T-helper 17 cell (primary cell): Measurements from ENCODE around the gene SLC25A22. TPM values are rescaled to one million over a fixed set of nuclear protein-coding genes. Genes with fewer than 3 reads are reported as not detected.
A peak's percentile ranks its signal among the peaks of the same experiment; 100 is the strongest.

Experiments used
- ATAC-seq: fragments of 150-1000 bp; cut with Tn5 transposase; 2 replicates; pipeline ENCODE4 v1.10.0; 2021; ENCODE audit warnings: mild to moderate bottlenecking, moderate library complexity
- DNase-seq, 3 donors: peaks; one replicate each; pipeline versions ENCODE4 v3.0.0 to v3.0.0-alpha.2; 2020 to 2021
- H3K9me3 ChIP-seq: one replicate; pipeline ENCODE4 v1.7.0; 2013; ENCODE audit warnings: low read length, mild to moderate bottlenecking; ENCODE audit not compliant: control insufficient read depth, poor library complexity, severe bottlenecking
- H3K27ac Mint-ChIP-seq: one replicate; pipeline ENCODE4 v1.8.0; 2022; ENCODE audit warnings: mild to moderate bottlenecking, moderate library complexity, mixed read lengths
- H3K27me3 Mint-ChIP-seq: one replicate; pipeline ENCODE4 v1.8.0; 2022; ENCODE audit warnings: mixed read lengths
- H3K36me3 Mint-ChIP-seq: one replicate; pipeline ENCODE4 v1.8.0; 2022; ENCODE audit warnings: low read depth, mixed read lengths
- H3K4me1 Mint-ChIP-seq: one replicate; pipeline ENCODE4 v1.8.0; 2022; ENCODE audit warnings: mild to moderate bottlenecking, mixed read lengths
- H3K4me3 Mint-ChIP-seq: one replicate; pipeline ENCODE4 v1.8.0; 2022; ENCODE audit warnings: mild to moderate bottlenecking, moderate library complexity, mixed read lengths
- total RNA-seq, 4 donors: library from RNA in 2 of 4; stranded (reverse) in 2 of 4; gene quantifications; one replicate each; pipeline ENCODE4 v1.2.3 and lab custom pipeline; 2022 to 2026

Gene SLC25A22
- total RNA-seq, 2 donors from 2014 or later, result 16.4 to 20.3 TPM

DNA sequence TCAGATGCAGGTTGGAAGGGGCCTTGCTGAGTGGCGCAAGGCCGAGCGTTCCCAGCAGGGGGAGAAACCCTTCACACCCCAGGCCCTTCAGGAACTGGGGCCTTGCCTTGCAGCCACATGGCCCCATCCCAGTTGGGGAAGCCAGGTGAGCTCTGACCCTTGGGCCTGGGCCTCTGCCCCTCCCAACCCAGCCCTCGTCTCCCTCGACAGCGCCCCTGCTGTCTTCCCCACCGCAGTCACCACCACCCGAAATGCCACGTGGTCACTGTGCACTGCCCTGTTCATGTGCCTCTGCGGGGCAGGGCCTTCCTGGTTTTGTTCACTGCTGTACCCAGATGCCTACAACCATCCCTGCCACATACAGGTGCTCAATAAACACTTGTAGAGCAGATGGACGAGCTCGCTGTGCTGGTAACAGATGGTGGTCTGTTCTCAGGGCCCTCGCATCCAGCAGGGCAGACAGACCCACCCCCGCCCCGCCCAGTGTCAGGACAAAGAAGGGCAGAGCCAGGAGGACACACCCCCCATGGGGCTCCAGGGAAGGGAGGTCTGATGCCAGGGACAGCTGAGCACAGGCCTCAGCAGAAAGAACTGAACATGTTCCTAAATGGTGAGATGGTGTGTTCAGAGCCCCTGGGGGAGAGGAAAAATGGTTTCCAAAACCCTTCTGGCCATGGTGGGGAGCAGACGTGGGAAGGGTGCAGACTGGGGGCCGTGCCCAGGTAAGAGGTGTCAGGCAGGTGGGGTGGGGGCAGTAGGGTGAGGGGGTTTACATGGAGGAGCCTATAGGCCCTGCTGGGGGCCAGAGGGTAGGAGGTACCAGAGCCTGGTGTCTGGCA lies 40.6 kb upstream of the SLC25A22 start:
- Mint-ChIP-seq H3K4me3 (no peak overlapping the region), H3K27ac (no peak overlapping the region)
- no peak for ATAC-seq

DNA sequence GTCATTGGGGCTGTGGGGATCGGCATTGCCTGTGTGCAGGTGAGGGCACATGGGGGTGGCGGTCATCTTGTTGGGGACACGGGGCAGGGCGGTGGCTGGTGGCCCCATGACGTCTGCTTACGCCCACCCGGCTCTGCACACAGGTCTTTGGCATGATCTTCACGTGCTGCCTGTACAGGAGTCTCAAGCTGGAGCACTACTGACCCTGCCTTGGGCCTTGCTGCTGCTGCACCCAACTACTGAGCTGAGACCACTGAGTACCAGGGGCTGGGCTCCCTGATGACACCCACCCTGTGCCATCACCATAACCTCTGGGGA lies 39.9 kb upstream of the SLC25A22 start:
- Mint-ChIP-seq H3K4me3 (no peak overlapping the region), H3K4me1 (peaks cover 20% of the 10 kb centered on the region), H3K27ac (no peak overlapping the region), H3K36me3 (no peaks in the 10 kb centered on the region), H3K27me3 (no peaks in the 10 kb centered on the region)
- no peak for DNase-seq
- H3K9me3 ChIP-seq, result no peaks in the 10 kb centered on the region
- no peak for ATAC-seq

More for the DNA sequence above, 40.6 kb upstream of the SLC25A22 start:
- no peak for DNase-seq
- Mint-ChIP-seq H3K36me3 (no peaks in the 10 kb centered on the region), H3K27me3 (no peaks in the 10 kb centered on the region), H3K4me1 (peaks cover 24% of the 10 kb centered on the region)
- H3K9me3 ChIP-seq, result no peaks in the 10 kb centered on the region

GRCh38 chr11:837189-837989 lies 39.3 kb upstream of the SLC25A22 start:
- no peaks in the 10 kb centered on the region for H3K27me3 Mint-ChIP-seq
- no peaks in the 10 kb centered on the region for H3K36me3 Mint-ChIP-seq
- ATAC-seq, result no peak
- H3K4me3 Mint-ChIP-seq, result no peak overlapping the region
- H3K27ac Mint-ChIP-seq, result no peak overlapping the region
- no peaks in the 10 kb centered on the region for H3K9me3 ChIP-seq
- no peak for DNase-seq
- H3K4me1 Mint-ChIP-seq, result peaks cover 20% of the 10 kb centered on the region

GRCh38 chr11:836700-837099 lies 38.6 kb upstream of the SLC25A22 start:
- peaks cover 22% of the 10 kb centered on the region for H3K4me1 Mint-ChIP-seq
- H3K36me3 Mint-ChIP-seq, result no peaks in the 10 kb centered on the region
- H3K27ac Mint-ChIP-seq, result no peak overlapping the region
- ATAC-seq (no peak), DNase-seq (no peak)
- H3K4me3 Mint-ChIP-seq, result no peak overlapping the region
- H3K27me3 Mint-ChIP-seq, result no peaks in the 10 kb centered on the region
- no peaks in the 10 kb centered on the region for H3K9me3 ChIP-seq

GRCh38 chr11:836274-836673 lies 38.2 kb upstream of the SLC25A22 start:
- H3K27ac Mint-ChIP-seq, result no peak overlapping the region
- no peak for ATAC-seq
- peaks cover 22% of the 10 kb centered on the region for H3K4me1 Mint-ChIP-seq

DNA sequence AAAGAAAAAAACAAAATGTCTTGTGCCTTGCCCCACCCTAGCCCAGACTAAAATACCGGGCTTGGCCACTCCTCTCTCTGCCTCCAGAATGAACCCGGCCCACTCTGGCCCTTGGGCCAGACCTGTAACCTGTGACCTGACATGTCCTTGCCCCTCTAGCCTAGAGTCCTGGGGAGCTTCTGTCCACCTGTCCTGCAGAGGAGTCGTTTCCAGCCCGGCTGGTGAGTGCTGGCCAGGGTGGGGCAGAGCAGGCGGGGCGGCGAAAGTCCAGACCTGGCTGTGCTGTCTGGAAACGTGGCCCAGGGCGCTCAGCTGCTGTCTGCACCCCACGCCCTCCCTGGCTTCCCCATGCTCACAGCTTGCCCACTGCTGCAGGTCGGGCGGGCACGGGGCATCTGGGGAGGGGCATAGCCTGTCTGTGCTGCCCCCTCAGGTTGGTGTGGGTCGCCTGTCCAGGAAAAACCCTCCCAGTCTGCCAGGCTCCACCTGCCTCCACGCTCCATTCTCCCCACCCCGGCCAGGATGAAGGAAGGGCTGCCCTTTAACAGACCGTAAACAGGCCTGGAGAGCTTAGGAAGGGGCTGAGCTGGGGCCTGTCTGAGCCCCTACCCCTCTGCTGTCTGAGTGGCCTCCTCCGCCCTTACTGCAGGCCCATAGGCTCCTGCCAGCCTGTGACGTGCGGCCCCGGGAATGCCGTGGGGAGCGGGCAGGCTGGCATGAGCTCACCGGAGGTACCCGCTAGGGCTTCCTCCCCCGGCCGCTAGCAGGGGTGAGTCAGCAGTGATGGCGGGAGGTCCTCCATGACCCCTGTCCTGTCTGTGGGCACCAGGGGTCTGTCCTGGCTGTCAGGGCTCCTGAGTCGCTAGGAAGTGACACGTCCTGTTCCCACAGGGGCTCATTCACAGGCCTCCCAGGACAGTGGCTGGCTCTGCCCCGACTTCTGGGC lies 36.6 kb upstream of the SLC25A22 start:
- H3K36me3 Mint-ChIP-seq, result no peaks in the 10 kb centered on the region
- no peak for DNase-seq
- H3K4me3 Mint-ChIP-seq, result peak overlapping the region; percentile 81
- peaks cover 14% of the 10 kb centered on the region for H3K4me1 Mint-ChIP-seq
- H3K9me3 ChIP-seq, result no peaks in the 10 kb centered on the region
- ATAC-seq, result no peak
- H3K27me3 Mint-ChIP-seq, result peaks cover 2% of the 10 kb centered on the region
- H3K27ac Mint-ChIP-seq, result no peak overlapping the region

More at GRCh38 chr11:836274-836673, 38.2 kb upstream of the SLC25A22 start:
- H3K9me3 ChIP-seq, result no peaks in the 10 kb centered on the region
- no peak for DNase-seq
- Mint-ChIP-seq H3K4me3 (no peak overlapping the region), H3K27me3 (no peaks in the 10 kb centered on the region), H3K36me3 (no peaks in the 10 kb centered on the region)

DNA sequence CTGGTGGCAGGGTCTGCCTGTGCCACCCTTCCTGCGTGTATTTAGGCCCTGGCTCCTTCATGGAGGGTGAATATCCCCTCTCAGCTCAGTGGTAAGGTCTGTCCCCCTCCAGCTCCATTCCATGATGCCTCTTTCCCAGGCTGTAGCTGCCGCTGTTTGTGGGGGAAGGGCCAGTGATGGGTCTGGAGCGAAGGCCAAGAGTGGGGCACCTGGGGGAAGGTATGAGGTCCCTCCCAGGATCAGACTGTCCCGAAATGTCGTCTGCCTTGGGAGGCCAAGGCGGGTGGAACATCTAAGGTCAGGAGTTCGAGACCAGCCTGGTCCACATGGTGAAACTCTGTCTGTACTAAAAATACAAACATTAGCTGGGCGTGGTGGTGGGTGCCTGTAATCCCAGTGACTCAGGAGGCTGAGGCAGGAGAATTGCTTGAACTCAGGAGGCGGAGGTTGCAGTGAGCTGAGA lies 35.8 kb upstream of the SLC25A22 start:
- H3K4me1 Mint-ChIP-seq, result peaks cover 17% of the 10 kb centered on the region
- ATAC-seq, result no peak
- H3K27ac Mint-ChIP-seq, result no peak overlapping the region
- H3K36me3 Mint-ChIP-seq, result no peaks in the 10 kb centered on the region
- H3K9me3 ChIP-seq, result no peaks in the 10 kb centered on the region
- no peak for DNase-seq
- H3K27me3 Mint-ChIP-seq, result peaks cover 9% of the 10 kb centered on the region
- H3K4me3 Mint-ChIP-seq, result peak overlapping the region; percentile 81

DNA sequence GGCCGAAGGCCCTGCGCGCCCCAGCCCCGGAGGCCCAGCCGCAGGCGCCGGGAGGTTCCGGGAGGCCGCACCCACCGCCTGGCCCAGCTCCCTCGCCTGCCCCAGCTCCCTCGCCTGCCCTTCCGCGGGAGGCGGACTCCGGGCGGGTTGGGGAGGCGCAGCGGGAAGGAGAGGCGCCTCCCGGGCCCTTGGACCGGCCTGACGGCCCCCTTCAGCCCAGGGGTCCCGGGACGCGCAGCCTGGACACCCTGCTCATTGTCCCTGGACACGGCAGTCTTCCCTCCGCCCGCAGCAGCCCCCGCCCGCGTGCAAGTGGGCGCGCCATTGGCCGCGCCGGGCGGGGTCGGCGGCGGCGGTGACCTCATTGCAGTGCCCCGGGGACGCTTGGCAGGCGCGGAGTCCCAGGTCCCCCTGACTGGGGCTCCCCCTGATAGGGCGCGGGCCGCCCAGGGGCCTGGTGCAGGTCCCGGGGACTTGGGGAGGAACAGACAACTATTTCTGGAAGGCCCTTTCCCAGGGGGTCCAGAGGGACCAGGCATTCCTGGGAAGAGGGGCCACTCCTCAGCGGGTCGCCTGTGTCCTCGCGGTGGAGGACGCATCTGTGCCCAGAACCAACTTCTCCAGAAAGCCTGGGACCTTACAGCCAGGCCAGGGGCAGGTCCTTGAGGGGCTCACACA lies 35.2 kb upstream of the SLC25A22 start:
- H3K9me3 ChIP-seq, result no peaks in the 10 kb centered on the region
- H3K36me3 Mint-ChIP-seq, result no peaks in the 10 kb centered on the region
- peak; percentile 58 for ATAC-seq
- no peak overlapping the region for H3K27ac Mint-ChIP-seq
- peak overlapping the region; percentile 81 for H3K4me3 Mint-ChIP-seq
- H3K4me1 Mint-ChIP-seq, result peaks cover 18% of the 10 kb centered on the region
- peak in 2 of 3 donors; percentile 35 to 42 for DNase-seq
- peaks cover 16% of the 10 kb centered on the region for H3K27me3 Mint-ChIP-seq

- peaks cover 22% of the 10 kb centered on the region for H3K27me3 Mint-ChIP-seq
- H3K9me3 ChIP-seq, result no peaks in the 10 kb centered on the region
Observed at GRCh38 chr11:832529-833113, 34.5 kb upstream of the SLC25A22 start, which contains the start of gene CD151. TSS of gene CD151 (plus strand) at chr11:832952. CDS start at chr11:836070, 3,118 bp downstream.

GRCh38 chr11:831961-832528 lies 34.0 kb upstream of the SLC25A22 start:
- H3K27ac Mint-ChIP-seq, result no peak overlapping the region
- H3K36me3 Mint-ChIP-seq, result no peaks in the 10 kb centered on the region
- H3K27me3 Mint-ChIP-seq, result peaks cover 24% of the 10 kb centered on the region
- peaks cover 22% of the 10 kb centered on the region for H3K4me1 Mint-ChIP-seq
- H3K9me3 ChIP-seq, result no peaks in the 10 kb centered on the region
- peak overlapping the region; percentile 80 for H3K4me3 Mint-ChIP-seq
- ATAC-seq (no peak), DNase-seq (no peak)

More at GRCh38 chr11:832529-833113, 34.5 kb upstream of the SLC25A22 start, which contains the start of gene CD151:
- no peaks in the 10 kb centered on the region for H3K36me3 Mint-ChIP-seq
- ATAC-seq (peak; percentile 70), DNase-seq (peak in 2 of 3 donors; percentile 41 to 57)
- H3K4me3 Mint-ChIP-seq, result peak within 1 kb of the TSS; percentile 81
- H3K27ac Mint-ChIP-seq, result no peak within 1 kb of the TSS
- peaks cover 20% of the 10 kb centered on the region for H3K4me1 Mint-ChIP-seq

DNA sequence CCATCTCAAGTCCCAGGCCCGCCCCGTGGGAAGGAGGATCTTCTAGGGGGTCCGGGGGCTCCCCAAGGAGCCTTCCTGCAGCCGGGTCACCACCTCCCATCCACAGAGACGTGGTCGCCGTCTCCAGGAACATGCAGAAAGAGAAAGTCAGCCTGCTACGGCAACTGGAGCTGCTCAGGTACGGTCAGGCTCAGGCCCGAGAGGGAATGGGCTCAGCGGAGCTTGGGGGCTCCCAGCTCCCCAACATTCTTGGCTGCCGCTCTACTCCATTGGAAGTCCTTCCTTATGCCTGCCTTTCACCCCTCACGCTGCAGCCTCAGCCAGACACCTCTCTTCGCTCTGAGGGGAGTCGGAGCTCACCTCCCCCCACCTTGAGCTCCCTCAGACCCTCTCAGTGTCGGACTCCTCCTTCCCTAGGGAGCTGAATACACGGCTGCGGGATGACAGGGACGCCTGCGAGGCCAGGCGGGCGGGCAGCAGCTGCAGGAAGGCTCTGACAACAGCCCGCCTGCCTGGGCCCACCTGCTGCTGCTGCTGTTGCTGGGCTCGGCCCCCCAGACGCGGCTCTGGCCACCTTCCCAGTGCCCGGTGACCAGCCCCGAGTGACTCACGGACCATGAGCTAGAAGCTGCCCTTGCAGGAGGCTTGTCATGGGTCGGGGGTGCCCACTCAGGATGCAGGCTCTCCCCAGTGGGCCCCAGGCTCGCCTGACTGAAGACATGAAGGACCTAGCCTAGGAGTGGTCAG lies 33.2 kb upstream of the SLC25A22 start:
- H3K36me3 Mint-ChIP-seq, result no peaks in the 10 kb centered on the region
- no peaks in the 10 kb centered on the region for H3K9me3 ChIP-seq
- H3K4me3 Mint-ChIP-seq, result peak overlapping the region; percentile 80
- H3K27ac Mint-ChIP-seq, result no peak overlapping the region
- no peak for ATAC-seq
- DNase-seq, result no peak
- peaks cover 24% of the 10 kb centered on the region for H3K27me3 Mint-ChIP-seq
- peaks cover 26% of the 10 kb centered on the region for H3K4me1 Mint-ChIP-seq
